ENCODE results near the gene ATG13. TPM values are rescaled to one million over a fixed set of nuclear protein-coding genes. Genes with fewer than 3 reads are reported as not detected.

Gene ATG13
- polyA plus RNA-seq, 2 donors: 20.0 to 26.5 TPM

GRCh38 chr11:46672381-46672839, 55.1 kb downstream of the ATG13 start:
- Histone ChIP-seq H3K9me3 (ENCODE audit: control insufficient read depth in 2 of 2, insufficient read depth in 1 of 2, low read depth in 1 of 2, low read length in 1 of 2) (no peaks in the 10 kb centered on the region), H3K36me3 (ENCODE audit: control insufficient read depth in 2 of 2, insufficient read depth in 2 of 2, low read length in 1 of 2) (peaks cover 34 to 37% of the 10 kb centered on the region in 2 donors), H3K4me1 (ENCODE audit: control insufficient read depth in 2 of 2, insufficient read depth in 2 of 2, low read length in 1 of 2) (peaks cover 3 to 31% of the 10 kb centered on the region in 2 donors), H3K4me3 (ENCODE audit: low read depth in 1 of 2, low read length in 2 of 2) (no peak overlapping the region), H3K27ac (ENCODE audit: low read depth in 2 of 2, low read length in 1 of 2) (no peak overlapping the region), H3K27me3 (ENCODE audit: control insufficient read depth in 1 of 2, insufficient read depth in 2 of 2, low read length in 2 of 2) (no peaks in the 10 kb centered on the region)
- WGBS, 2 donors: 88 to 89% methylated on average over 6 of the region's 7 CpGs

- peaks cover 27 to 36% of the 10 kb centered on the region in 2 donors for H3K36me3 ChIP-seq (ENCODE audit: control insufficient read depth in 2 of 2, insufficient read depth in 2 of 2, low read length in 1 of 2)
- no peaks in the 10 kb centered on the region for H3K27me3 ChIP-seq (ENCODE audit: control insufficient read depth in 1 of 2, insufficient read depth in 2 of 2, low read length in 2 of 2)
- no peaks in the 10 kb centered on the region for H3K9me3 ChIP-seq (ENCODE audit: control insufficient read depth in 2 of 2, insufficient read depth in 1 of 2, low read depth in 1 of 2, low read length in 1 of 2)
- no peak overlapping the region for H3K4me3 ChIP-seq (ENCODE audit: low read depth in 1 of 2, low read length in 2 of 2)
- WGBS, 2 donors: 67 to 75% methylated on average over 6 of the region's 6 CpGs
- peak overlapping the region; percentile 62 to 88 for H3K27ac ChIP-seq (ENCODE audit: low read depth in 2 of 2, low read length in 1 of 2)
- H3K4me1 ChIP-seq (ENCODE audit: control insufficient read depth in 2 of 2, insufficient read depth in 2 of 2, low read length in 1 of 2): peaks cover 3 to 31% of the 10 kb centered on the region in 2 donors
Observed at GRCh38 chr11:46673713-46674462, 56.5 kb downstream of the ATG13 start.

GRCh38 chr11:46674463-46675287, 57.3 kb downstream of the ATG13 start:
- Histone ChIP-seq H3K27ac (ENCODE audit: low read depth in 2 of 2, low read length in 1 of 2) (peak overlapping the region; percentile 88 to 94), H3K9me3 (ENCODE audit: control insufficient read depth in 2 of 2, insufficient read depth in 1 of 2, low read depth in 1 of 2, low read length in 1 of 2) (no peaks in the 10 kb centered on the region), H3K4me1 (ENCODE audit: control insufficient read depth in 2 of 2, insufficient read depth in 2 of 2, low read length in 1 of 2) (peaks cover 3 to 31% of the 10 kb centered on the region in 2 donors), H3K27me3 (ENCODE audit: control insufficient read depth in 1 of 2, insufficient read depth in 2 of 2, low read length in 2 of 2) (no peaks in the 10 kb centered on the region), H3K4me3 (ENCODE audit: low read depth in 1 of 2, low read length in 2 of 2) (no peak overlapping the region), H3K36me3 (ENCODE audit: control insufficient read depth in 2 of 2, insufficient read depth in 2 of 2, low read length in 1 of 2) (peaks cover 26 to 42% of the 10 kb centered on the region in 2 donors)
- WGBS, 2 donors: 32 to 45% methylated on average over 12 of the region's 12 CpGs

- Histone ChIP-seq H3K9me3 (ENCODE audit: control insufficient read depth in 2 of 2, insufficient read depth in 1 of 2, low read depth in 1 of 2, low read length in 1 of 2) (no peaks in the 10 kb centered on the region), H3K36me3 (ENCODE audit: control insufficient read depth in 2 of 2, insufficient read depth in 2 of 2, low read length in 1 of 2) (peaks cover 30 to 46% of the 10 kb centered on the region in 2 donors), H3K4me1 (ENCODE audit: control insufficient read depth in 2 of 2, insufficient read depth in 2 of 2, low read length in 1 of 2) (peaks cover 3 to 31% of the 10 kb centered on the region in 2 donors), H3K27me3 (ENCODE audit: control insufficient read depth in 1 of 2, insufficient read depth in 2 of 2, low read length in 2 of 2) (no peaks in the 10 kb centered on the region), H3K4me3 (ENCODE audit: low read depth in 1 of 2, low read length in 2 of 2) (no peak overlapping the region), H3K27ac (ENCODE audit: low read depth in 2 of 2, low read length in 1 of 2) (peak overlapping the region; percentile 88 to 94)
- WGBS, 2 donors: 21 to 23% methylated on average over 4 of the region's 4 CpGs
Observed at GRCh38 chr11:46675288-46675851, 58.0 kb downstream of the ATG13 start.

GRCh38 chr11:46675949-46676348, 58.6 kb downstream of the ATG13 start:
- Histone ChIP-seq H3K9me3 (ENCODE audit: control insufficient read depth in 2 of 2, insufficient read depth in 1 of 2, low read depth in 1 of 2, low read length in 1 of 2) (no peaks in the 10 kb centered on the region), H3K4me1 (ENCODE audit: control insufficient read depth in 2 of 2, insufficient read depth in 2 of 2, low read length in 1 of 2) (peaks cover 3 to 31% of the 10 kb centered on the region in 2 donors), H3K36me3 (ENCODE audit: control insufficient read depth in 2 of 2, insufficient read depth in 2 of 2, low read length in 1 of 2) (peaks cover 32 to 51% of the 10 kb centered on the region in 2 donors), H3K27ac (ENCODE audit: low read depth in 2 of 2, low read length in 1 of 2) (peak overlapping the region; percentile 88 to 94), H3K4me3 (ENCODE audit: low read depth in 1 of 2, low read length in 2 of 2) (no peak overlapping the region), H3K27me3 (ENCODE audit: control insufficient read depth in 1 of 2, insufficient read depth in 2 of 2, low read length in 2 of 2) (no peaks in the 10 kb centered on the region)
- WGBS, 2 donors: 66 to 67% methylated on average over 7 of the region's 7 CpGs

GRCh38 chr11:46676436-46677158, 59.2 kb downstream of the ATG13 start:
- Histone ChIP-seq H3K9me3 (ENCODE audit: control insufficient read depth in 2 of 2, insufficient read depth in 1 of 2, low read depth in 1 of 2, low read length in 1 of 2) (no peaks in the 10 kb centered on the region), H3K4me1 (ENCODE audit: control insufficient read depth in 2 of 2, insufficient read depth in 2 of 2, low read length in 1 of 2) (peaks cover 3 to 31% of the 10 kb centered on the region in 2 donors), H3K27me3 (ENCODE audit: control insufficient read depth in 1 of 2, insufficient read depth in 2 of 2, low read length in 2 of 2) (no peaks in the 10 kb centered on the region), H3K27ac (ENCODE audit: low read depth in 2 of 2, low read length in 1 of 2) (peak overlapping the region in 1 of 2 donors; percentile 27), H3K36me3 (ENCODE audit: control insufficient read depth in 2 of 2, insufficient read depth in 2 of 2, low read length in 1 of 2) (peaks cover 33 to 55% of the 10 kb centered on the region in 2 donors), H3K4me3 (ENCODE audit: low read depth in 1 of 2, low read length in 2 of 2) (no peak overlapping the region)
- WGBS, 2 donors: 72 to 76% methylated on average over 15 of the region's 15 CpGs

GRCh38 chr11:46677169-46677568, 59.8 kb downstream of the ATG13 start:
- H3K27ac ChIP-seq (ENCODE audit: low read depth in 2 of 2, low read length in 1 of 2): no peak overlapping the region
- H3K4me3 ChIP-seq (ENCODE audit: low read depth in 1 of 2, low read length in 2 of 2): no peak overlapping the region
- H3K27me3 ChIP-seq (ENCODE audit: control insufficient read depth in 1 of 2, insufficient read depth in 2 of 2, low read length in 2 of 2): no peaks in the 10 kb centered on the region
- H3K4me1 ChIP-seq (ENCODE audit: control insufficient read depth in 2 of 2, insufficient read depth in 2 of 2, low read length in 1 of 2): peaks cover 3 to 31% of the 10 kb centered on the region in 2 donors
- 88 to 90% methylated on average over 8 of the region's 8 CpGs for WGBS, 2 donors
- H3K9me3 ChIP-seq (ENCODE audit: control insufficient read depth in 2 of 2, insufficient read depth in 1 of 2, low read depth in 1 of 2, low read length in 1 of 2): no peaks in the 10 kb centered on the region
- peaks cover 27 to 57% of the 10 kb centered on the region in 2 donors for H3K36me3 ChIP-seq (ENCODE audit: control insufficient read depth in 2 of 2, insufficient read depth in 2 of 2, low read length in 1 of 2)

- peaks cover 20 to 54% of the 10 kb centered on the region in 2 donors for H3K36me3 ChIP-seq (ENCODE audit: control insufficient read depth in 2 of 2, insufficient read depth in 2 of 2, low read length in 1 of 2)
- 82 to 84% methylated on average over 9 to 10 of the region's 10 CpGs for WGBS, 2 donors
- H3K4me1 ChIP-seq (ENCODE audit: control insufficient read depth in 2 of 2, insufficient read depth in 2 of 2, low read length in 1 of 2): peaks cover 3 to 25% of the 10 kb centered on the region in 2 donors
Observed at GRCh38 chr11:46677991-46678740, 60.8 kb downstream of the ATG13 start.

More at GRCh38 chr11:46677991-46678740, 60.8 kb downstream of the ATG13 start:
- Histone ChIP-seq H3K9me3 (ENCODE audit: control insufficient read depth in 2 of 2, insufficient read depth in 1 of 2, low read depth in 1 of 2, low read length in 1 of 2) (no peaks in the 10 kb centered on the region), H3K4me3 (ENCODE audit: low read depth in 1 of 2, low read length in 2 of 2) (no peak overlapping the region), H3K27me3 (ENCODE audit: control insufficient read depth in 1 of 2, insufficient read depth in 2 of 2, low read length in 2 of 2) (no peaks in the 10 kb centered on the region), H3K27ac (ENCODE audit: low read depth in 2 of 2, low read length in 1 of 2) (no peak overlapping the region)

Data from esophagus (tissue), 2 donors.